Neural progenitor cell (in vitro differentiated cells): ENCODE measurements around the gene VWF.

Experiments used
- CTCF ChIP-seq: fragments of 200-600 bp; sonication (generic); IDR thresholded peaks from 2 replicates; pipeline ENCODE4 v1.5.1; 2017; ENCODE audit warnings: antibody characterized with exemption, mild to moderate bottlenecking
- EZH2 ChIP-seq: fragments of 200-600 bp; sonication (generic); IDR thresholded peaks from 2 replicates; pipeline ENCODE4 v1.6.1; 2017; ENCODE audit warnings: antibody characterized with exemption, mild to moderate bottlenecking, moderate library complexity

- TF ChIP-seq CTCF (no peak), EZH2 (no peak)
Measured at GRCh38 chr12:6033546-6033945, 90.9 kb downstream of the VWF start.
